RWPE2 (cell line): ENCODE measurements around the gene ACOXL.

Experiments used
- ATAC-seq: fragments of 200-7000 bp; cut with Tn5 transposase; 3 replicates; pipeline ENCODE4 v1.9.1; 2021; ENCODE audit warnings: low read depth
- DNase-seq: peaks from one replicate; pipeline ENCODE4 v3.0.0-alpha.2; 2020; ENCODE audit warnings: low spot score
- H3K27ac ChIP-seq: fragments of 450-650 bp; 2 replicates; pipeline ENCODE4 v1.5.1; 2017; ENCODE audit warnings: mild to moderate bottlenecking; ENCODE audit not compliant: poor library complexity, severe bottlenecking
- H3K27me3 ChIP-seq: fragments of 250-450 bp; sonication (Bioruptor Pico); 2 replicates; pipeline ENCODE4 v1.5.1; 2021; ENCODE audit warnings: mild to moderate bottlenecking, moderate library complexity; ENCODE audit not compliant: insufficient read depth, poor library complexity, severe bottlenecking
- H3K36me3 ChIP-seq: fragments of 250-450 bp; sonication (Bioruptor Pico); 2 replicates; pipeline ENCODE4 v1.5.1; 2020; ENCODE audit warnings: low read depth, mild to moderate bottlenecking, moderate library complexity
- H3K4me1 ChIP-seq: fragments of 250-450 bp; sonication (Bioruptor Pico); 2 replicates; pipeline ENCODE4 v1.5.1; 2021; ENCODE audit warnings: mild to moderate bottlenecking, moderate library complexity; ENCODE audit not compliant: insufficient read depth, poor library complexity, severe bottlenecking
- H3K4me3 ChIP-seq: fragments of 250-450 bp; sonication (Bioruptor Pico); 2 replicates; pipeline ENCODE4 v1.5.1; 2021; ENCODE audit warnings: mild to moderate bottlenecking, moderate library complexity; ENCODE audit not compliant: severe bottlenecking
- H3K9me3 ChIP-seq: fragments of 250-450 bp; sonication (Bioruptor Pico); 2 replicates; pipeline ENCODE4 v1.5.1; 2021; ENCODE audit warnings: mild to moderate bottlenecking, moderate library complexity; ENCODE audit not compliant: severe bottlenecking
- CTCF ChIP-seq: fragments of 450-650 bp; IDR thresholded peaks from one replicate; pipeline ENCODE4 v1.5.1; 2017; ENCODE audit warnings: mild to moderate bottlenecking, moderate library complexity; ENCODE audit not compliant: poor library complexity, severe bottlenecking

ACOXL gene

GRCh38 chr2:110724820-110725219 lies 7.6 kb upstream of the ACOXL start:
- ATAC-seq (no peak), DNase-seq (no peak)
- no peaks in the 10 kb centered on the region for H3K36me3 ChIP-seq
- no peaks in the 10 kb centered on the region for H3K4me1 ChIP-seq
- H3K27ac ChIP-seq: no peak overlapping the region
- no peak for TF ChIP-seq CTCF
- no peak overlapping the region for H3K4me3 ChIP-seq
- no peaks in the 10 kb centered on the region for H3K9me3 ChIP-seq
- peaks cover 7% of the 10 kb centered on the region for H3K27me3 ChIP-seq

DNA sequence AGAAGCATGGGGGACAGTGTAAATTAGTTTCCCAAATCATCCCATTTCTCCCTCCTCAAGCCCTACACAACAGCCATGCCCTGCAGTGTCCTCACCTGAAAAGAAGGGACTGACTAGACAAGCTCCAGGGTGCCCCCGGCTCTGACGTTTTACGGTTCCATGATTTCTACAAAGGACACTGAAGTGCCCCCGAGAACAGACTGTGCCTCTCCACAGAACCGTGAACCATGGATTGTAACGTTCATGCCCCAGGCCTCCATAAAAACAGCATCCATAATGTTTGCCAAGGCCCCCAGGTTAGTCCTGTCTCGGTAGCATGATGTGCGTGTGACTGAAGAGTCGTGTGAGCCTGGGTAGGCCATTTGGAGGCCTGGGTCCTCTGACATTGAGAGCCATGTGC lies 7.0 kb upstream of the ACOXL start:
- DNase-seq: no peak
- Histone ChIP-seq H3K27ac (no peak overlapping the region), H3K36me3 (no peaks in the 10 kb centered on the region), H3K9me3 (no peaks in the 10 kb centered on the region), H3K4me3 (no peak overlapping the region), H3K27me3 (peaks cover 13% of the 10 kb centered on the region), H3K4me1 (no peaks in the 10 kb centered on the region)
- no peak for ATAC-seq
- TF ChIP-seq CTCF: no peak

- TF ChIP-seq CTCF: no peak
- Histone ChIP-seq H3K9me3 (no peaks in the 10 kb centered on the region), H3K36me3 (no peaks in the 10 kb centered on the region), H3K27me3 (peaks cover 18% of the 10 kb centered on the region), H3K27ac (no peak overlapping the region), H3K4me3 (no peak overlapping the region), H3K4me1 (no peaks in the 10 kb centered on the region)
- no peak for DNase-seq
- ATAC-seq: no peak
Measured at GRCh38 chr2:110725859-110726258, 6.5 kb upstream of the ACOXL start.

DNA sequence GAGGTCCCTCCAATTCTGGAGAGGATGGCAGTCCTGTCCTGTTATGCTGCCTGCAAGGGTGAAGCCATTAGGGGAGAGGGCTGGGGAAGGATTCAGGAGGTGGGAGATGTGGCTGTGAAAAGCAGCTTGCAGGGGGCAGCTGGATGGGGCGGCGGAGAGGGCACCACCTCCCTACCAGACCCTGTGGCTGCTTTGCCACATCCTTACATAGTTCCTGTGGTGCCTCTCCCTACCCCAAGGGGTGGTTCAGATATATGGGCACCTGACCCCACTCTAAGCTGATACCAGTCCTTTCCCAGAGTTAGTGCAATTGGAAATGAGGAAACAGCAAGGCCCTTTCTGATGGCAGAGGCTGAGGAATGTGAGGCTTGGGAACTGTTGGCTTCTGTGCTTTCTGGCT lies 6.1 kb upstream of the ACOXL start:
- DNase-seq (no peak), ATAC-seq (no peak)
- no peak overlapping the region for H3K27ac ChIP-seq
- no peaks in the 10 kb centered on the region for H3K4me1 ChIP-seq
- peaks cover 22% of the 10 kb centered on the region for H3K27me3 ChIP-seq
- no peaks in the 10 kb centered on the region for H3K36me3 ChIP-seq
- TF ChIP-seq CTCF: no peak
- no peaks in the 10 kb centered on the region for H3K9me3 ChIP-seq
- no peak overlapping the region for H3K4me3 ChIP-seq

DNA sequence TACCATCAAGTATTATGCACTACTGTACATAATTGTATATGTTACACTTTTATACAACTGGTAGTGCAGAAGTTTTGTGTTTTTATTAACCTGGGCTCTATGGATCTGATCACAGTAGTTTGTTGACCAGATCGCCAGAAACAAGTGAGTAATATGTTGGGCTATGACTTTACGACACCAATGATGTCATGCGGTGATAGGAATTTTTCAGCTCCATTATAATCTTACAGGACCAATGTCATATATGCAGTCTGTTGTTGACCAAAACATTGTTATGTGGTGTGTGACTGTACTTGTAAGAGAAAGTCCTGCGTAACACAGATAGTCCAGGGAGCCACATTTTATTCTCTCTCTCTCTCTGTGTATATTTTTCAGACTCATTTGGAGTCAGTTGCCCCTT lies 4.5 kb upstream of the ACOXL start:
- no peak overlapping the region for H3K4me3 ChIP-seq
- H3K4me1 ChIP-seq: no peaks in the 10 kb centered on the region
- H3K27me3 ChIP-seq: peaks cover 37% of the 10 kb centered on the region
- ATAC-seq: no peak
- TF ChIP-seq CTCF: no peak
- no peak overlapping the region for H3K27ac ChIP-seq
- H3K9me3 ChIP-seq: no peaks in the 10 kb centered on the region
- H3K36me3 ChIP-seq: no peaks in the 10 kb centered on the region
- DNase-seq: no peak
